ENCODE data around the gene HIF1A. TPM values are rescaled to one million over a fixed set of nuclear protein-coding genes. Genes with fewer than 3 reads are reported as not detected.

The HIF1A gene
- polyA plus RNA-seq, 1 donor, result 53.5 TPM

Other genes with a start within 250 kb of the HIF1A start
- 4.6 TPM for gene SNAPC1, start 66.9 kb downstream of the HIF1A start, polyA plus RNA-seq (ENCODE audit: insufficient read length)
- 0.20 TPM for gene SYT16, start 117.2 kb downstream of the HIF1A start, polyA plus RNA-seq (ENCODE audit: insufficient read length)